Liver (tissue), 9 donors: ENCODE measurements around the gene SPG21. TPM values are rescaled to one million over a fixed set of nuclear protein-coding genes. Genes with fewer than 3 reads are reported as not detected.

ENCODE experiments used
- DNase-seq: peaks from one replicate; pipeline ENCODE4 v3.0.0-alpha.2; 2017; ENCODE audit warnings: low spot score
- H3K27ac ChIP-seq, 2 donors: one replicate each; pipeline ENCODE4 v1.7.0; 2013; ENCODE audit warnings: inconsistent platforms in 2 of 2, low read length in 2 of 2, control low read depth in 1 of 2, low read depth in 1 of 2, mild to moderate bottlenecking in 1 of 2
- H3K27me3 ChIP-seq, 4 donors: one replicate each; pipeline versions ENCODE4 v1.6.1 to v1.7.0; 2013; ENCODE audit warnings: low read length in 3 of 4, inconsistent platforms in 1 of 4, mild to moderate bottlenecking in 1 of 4, moderate library complexity in 1 of 4; ENCODE audit not compliant: control insufficient read depth in 4 of 4, insufficient read depth in 4 of 4
- H3K36me3 ChIP-seq, 4 donors: one replicate each; pipeline versions ENCODE4 v1.6.1 to v1.7.0; 2013; ENCODE audit warnings: low read length in 3 of 4, mild to moderate bottlenecking in 3 of 4, low read depth in 1 of 4, moderate library complexity in 1 of 4; ENCODE audit not compliant: control insufficient read depth in 4 of 4, insufficient read depth in 3 of 4
- H3K4me1 ChIP-seq, 4 donors: one replicate each; pipeline versions ENCODE4 v1.6.1 to v1.7.0; 2013; ENCODE audit warnings: low read length in 3 of 4, mild to moderate bottlenecking in 3 of 4, moderate library complexity in 1 of 4; ENCODE audit not compliant: control insufficient read depth in 4 of 4, insufficient read depth in 4 of 4
- H3K4me3 ChIP-seq, 3 donors: one replicate each; pipeline versions ENCODE4 v1.6.1 to v1.7.0; 2013; ENCODE audit warnings: low read length in 3 of 3, control low read depth in 1 of 3, low read depth in 1 of 3, mild to moderate bottlenecking in 1 of 3
- H3K9ac ChIP-seq, 2 donors: one replicate each; pipeline ENCODE4 v1.7.0; 2013; ENCODE audit warnings: low read length in 2 of 2, mild to moderate bottlenecking in 2 of 2, moderate library complexity in 2 of 2, control low read depth in 1 of 2, low read depth in 1 of 2
- H3K9me3 ChIP-seq, 4 donors: one replicate each; pipeline versions ENCODE4 v1.6.1 to v1.7.0; 2013; ENCODE audit warnings: low read length in 3 of 4; ENCODE audit not compliant: control insufficient read depth in 4 of 4
- EGR1 ChIP-seq, 2 donors: IDR thresholded peaks; 2 replicates each; pipeline ENCODE4 v1.6.1; 2016 to 2018; ENCODE audit warnings: antibody characterized with exemption in 2 of 2, low read depth in 2 of 2
- GABPA ChIP-seq, 2 donors: IDR thresholded peaks in 1 of 2; conservative IDR thresholded peaks in 1 of 2; 2 replicates each; pipeline ENCODE4 v1.6.1; 2016; ENCODE audit warnings: antibody characterized with exemption in 2 of 2, mild to moderate bottlenecking in 1 of 2, moderate library complexity in 1 of 2
- HNF4A ChIP-seq, 2 donors: conservative IDR thresholded peaks; 2 replicates each; pipeline ENCODE4 v1.6.1; 2016; ENCODE audit warnings: antibody characterized with exemption in 2 of 2, mild to moderate bottlenecking in 2 of 2
- JUND ChIP-seq, 2 donors: IDR thresholded peaks; 2 replicates each; pipeline ENCODE4 v1.6.1; 2016; ENCODE audit warnings: antibody characterized with exemption in 2 of 2
- NR2F2 ChIP-seq: IDR thresholded peaks from 2 replicates; pipeline ENCODE4 v1.6.1; 2016; ENCODE audit warnings: antibody characterized with exemption
- RAD21 ChIP-seq, 2 donors: IDR thresholded peaks; 2 replicates each; pipeline ENCODE4 v1.6.1; 2016; ENCODE audit warnings: antibody characterized with exemption in 2 of 2, mild to moderate bottlenecking in 2 of 2
- RXRA ChIP-seq, 2 donors: IDR thresholded peaks; 2 replicates each; pipeline ENCODE4 v1.6.1; 2017 to 2018; ENCODE audit warnings: antibody characterized with exemption in 2 of 2, mild to moderate bottlenecking in 1 of 2
- SP1 ChIP-seq: IDR thresholded peaks from 2 replicates; pipeline ENCODE4 v1.6.1; 2018; ENCODE audit warnings: antibody characterized with exemption, mild to moderate bottlenecking
- TAF1 ChIP-seq: conservative IDR thresholded peaks from 2 replicates; pipeline ENCODE4 v1.6.1; 2016; ENCODE audit warnings: antibody characterized with exemption, mild to moderate bottlenecking
- WGBS: extraction: QIAGEN DNeasy Blood & Tissue Kit; methylation state at CpG from one replicate; pipeline ENCODE4 v1.1.7; 2013; 5-methylcytosine and 5-hydroxymethylcytosine counted together
- polyA plus RNA-seq, 2 donors: library from polyadenylated mRNA; stranded (reverse) in 1 of 2; unstranded in 1 of 2; fragments of 200-250 nt in 1 of 2; fragments of >200 nt in 1 of 2; fragmentation: Nextera tagmentation in 1 of 2; extraction: Ambion mirVana in 1 of 2; gene quantifications; one replicate each; pipeline versions ENCODE4 v1.2.1 to v1.2.3, GENCODE V29; 2013 to 2015
- total RNA-seq, 2 donors: library from RNA; depleted of rRNA; stranded (reverse); fragments of >200 nt; gene quantifications; one replicate each; pipeline ENCODE4 v1.2.3, GENCODE V29; 2014
- TF ChIP-seq, protein P1 (sequence below): IDR thresholded peaks from 2 replicates; pipeline ENCODE4 v1.6.1; 2016; ENCODE audit warnings: antibody characterized with exemption
- TF ChIP-seq, protein P2 (sequence below): IDR thresholded peaks from 2 replicates; pipeline ENCODE4 v1.6.1; 2016; ENCODE audit warnings: antibody characterized with exemption, mild to moderate bottlenecking
- TF ChIP-seq, protein P3 (sequence below): IDR thresholded peaks from 2 replicates; pipeline ENCODE4 v1.6.1; 2016; ENCODE audit warnings: antibody characterized with exemption
- TF ChIP-seq, protein P4 (sequence below): fragments of 150-350 bp; IDR thresholded peaks from 2 replicates; pipeline ENCODE4 v1.5.1; 2017; ENCODE audit warnings: improper control_type of control experiment, low read depth, low read length; ENCODE audit not compliant: missing input control
- TF ChIP-seq, protein P5 (sequence below): IDR thresholded peaks from 2 replicates; pipeline ENCODE4 v1.6.1; 2016; ENCODE audit warnings: antibody characterized with exemption
- donor health status: healthy.
- donor health status: healthy.
- donor health status: healthy.
- donor health status: healthy.
- donor health status: healthy.

The SPG21 gene
- total and polyA plus RNA-seq, 4 donors, result 27.4 to 50.7 (median 41.2) TPM

DNA sequence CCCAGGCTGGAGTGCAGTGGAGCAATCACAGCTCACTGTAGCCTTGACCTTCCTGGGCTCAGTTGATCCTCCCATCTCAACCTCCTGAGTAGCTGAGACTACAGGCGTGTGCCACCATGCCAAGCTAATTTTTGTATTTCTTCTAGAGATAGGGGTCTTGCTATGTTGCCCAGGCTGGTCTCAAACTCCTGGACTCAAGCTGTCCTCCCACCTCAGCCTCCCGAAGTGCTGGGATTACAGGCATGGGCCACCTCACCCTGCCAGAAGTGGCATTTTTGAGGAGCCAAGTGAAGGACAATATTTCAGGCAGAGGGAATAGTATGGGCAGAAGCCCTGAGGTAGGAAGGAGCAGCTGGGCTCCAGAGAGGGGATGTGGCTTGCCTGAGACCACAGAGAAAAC is 73.3 kb downstream of the SPG21 start:
- H3K4me3 ChIP-seq, result no peak overlapping the region
- 91% methylated on average over 2 of the region's 2 CpGs for WGBS
- peaks cover 2 to 9% (median 3%) of the 10 kb centered on the region in 4 donors for H3K4me1 ChIP-seq
- TF ChIP-seq HNF4A (conservative IDR thresholded peaks at IDR 0.05) (no peak), TAF1 (no peak), SP1 (no peak), EGR1 (IDR thresholded peaks at IDR 0.05; ENCODE audit: low read depth in 2 of 2) (no peak), NR2F2 (no peak), GABPA (IDR thresholded peaks at IDR 0.05 in 1 of 2, conservative IDR thresholded peaks at IDR 0.05 in 1 of 2) (no peak)
- TF ChIP-seq, protein P1, sequence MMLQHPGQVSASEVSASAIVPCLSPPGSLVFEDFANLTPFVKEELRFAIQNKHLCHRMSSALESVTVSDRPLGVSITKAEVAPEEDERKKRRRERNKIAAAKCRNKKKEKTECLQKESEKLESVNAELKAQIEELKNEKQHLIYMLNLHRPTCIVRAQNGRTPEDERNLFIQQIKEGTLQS, result no peak
- TF ChIP-seq, protein P2, sequence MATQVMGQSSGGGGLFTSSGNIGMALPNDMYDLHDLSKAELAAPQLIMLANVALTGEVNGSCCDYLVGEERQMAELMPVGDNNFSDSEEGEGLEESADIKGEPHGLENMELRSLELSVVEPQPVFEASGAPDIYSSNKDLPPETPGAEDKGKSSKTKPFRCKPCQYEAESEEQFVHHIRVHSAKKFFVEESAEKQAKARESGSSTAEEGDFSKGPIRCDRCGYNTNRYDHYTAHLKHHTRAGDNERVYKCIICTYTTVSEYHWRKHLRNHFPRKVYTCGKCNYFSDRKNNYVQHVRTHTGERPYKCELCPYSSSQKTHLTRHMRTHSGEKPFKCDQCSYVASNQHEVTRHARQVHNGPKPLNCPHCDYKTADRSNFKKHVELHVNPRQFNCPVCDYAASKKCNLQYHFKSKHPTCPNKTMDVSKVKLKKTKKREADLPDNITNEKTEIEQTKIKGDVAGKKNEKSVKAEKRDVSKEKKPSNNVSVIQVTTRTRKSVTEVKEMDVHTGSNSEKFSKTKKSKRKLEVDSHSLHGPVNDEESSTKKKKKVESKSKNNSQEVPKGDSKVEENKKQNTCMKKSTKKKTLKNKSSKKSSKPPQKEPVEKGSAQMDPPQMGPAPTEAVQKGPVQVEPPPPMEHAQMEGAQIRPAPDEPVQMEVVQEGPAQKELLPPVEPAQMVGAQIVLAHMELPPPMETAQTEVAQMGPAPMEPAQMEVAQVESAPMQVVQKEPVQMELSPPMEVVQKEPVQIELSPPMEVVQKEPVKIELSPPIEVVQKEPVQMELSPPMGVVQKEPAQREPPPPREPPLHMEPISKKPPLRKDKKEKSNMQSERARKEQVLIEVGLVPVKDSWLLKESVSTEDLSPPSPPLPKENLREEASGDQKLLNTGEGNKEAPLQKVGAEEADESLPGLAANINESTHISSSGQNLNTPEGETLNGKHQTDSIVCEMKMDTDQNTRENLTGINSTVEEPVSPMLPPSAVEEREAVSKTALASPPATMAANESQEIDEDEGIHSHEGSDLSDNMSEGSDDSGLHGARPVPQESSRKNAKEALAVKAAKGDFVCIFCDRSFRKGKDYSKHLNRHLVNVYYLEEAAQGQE, result no peak
- TF ChIP-seq, protein P3, sequence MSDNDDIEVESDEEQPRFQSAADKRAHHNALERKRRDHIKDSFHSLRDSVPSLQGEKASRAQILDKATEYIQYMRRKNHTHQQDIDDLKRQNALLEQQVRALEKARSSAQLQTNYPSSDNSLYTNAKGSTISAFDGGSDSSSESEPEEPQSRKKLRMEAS, result no peak
- H3K9me3 ChIP-seq, result no peaks in the 10 kb centered on the region
- no peaks in the 10 kb centered on the region for H3K36me3 ChIP-seq
- H3K27ac ChIP-seq, result no peak overlapping the region
- DNase-seq, result no peak
- H3K27me3 ChIP-seq, result no peaks in the 10 kb centered on the region
- H3K9ac ChIP-seq, result no peak overlapping the region

DNA sequence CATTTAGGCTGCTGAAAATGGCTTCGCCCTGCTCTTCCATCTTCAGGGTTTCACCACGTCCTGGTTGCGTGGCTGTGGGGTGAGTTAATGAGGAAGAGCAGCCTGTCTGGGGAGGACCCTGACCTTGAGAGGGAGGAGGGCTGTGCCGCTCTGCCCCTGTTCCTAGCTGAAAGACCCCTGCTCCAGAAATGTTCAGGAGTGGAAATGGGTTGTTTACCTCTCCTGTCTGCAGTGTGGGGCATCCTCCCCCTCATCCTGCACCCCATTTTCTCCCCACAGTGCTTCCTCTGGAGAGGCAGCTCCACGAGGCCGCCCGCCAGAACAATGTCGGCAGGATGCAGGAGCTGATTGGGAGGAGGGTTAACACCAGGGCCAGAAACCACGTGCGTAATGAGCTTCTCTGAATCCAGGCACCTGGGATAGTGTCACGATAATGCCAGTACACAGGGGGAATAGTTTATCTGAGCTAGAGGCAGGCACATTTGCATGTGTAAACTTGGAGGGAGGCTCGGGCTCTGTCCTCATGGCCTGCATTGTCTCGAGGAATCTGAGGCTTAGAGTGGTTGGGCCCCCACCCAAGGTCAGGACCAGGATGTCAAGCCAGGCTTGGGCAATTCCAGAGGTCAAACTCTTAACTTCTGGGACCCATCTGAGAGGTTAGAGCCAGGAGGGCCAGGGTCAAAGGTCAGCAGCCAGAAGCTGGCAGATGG is 74.0 kb downstream of the SPG21 start:
- no peak overlapping the region for H3K9ac ChIP-seq
- H3K27me3 ChIP-seq, result no peaks in the 10 kb centered on the region
- TF ChIP-seq, protein P4, sequence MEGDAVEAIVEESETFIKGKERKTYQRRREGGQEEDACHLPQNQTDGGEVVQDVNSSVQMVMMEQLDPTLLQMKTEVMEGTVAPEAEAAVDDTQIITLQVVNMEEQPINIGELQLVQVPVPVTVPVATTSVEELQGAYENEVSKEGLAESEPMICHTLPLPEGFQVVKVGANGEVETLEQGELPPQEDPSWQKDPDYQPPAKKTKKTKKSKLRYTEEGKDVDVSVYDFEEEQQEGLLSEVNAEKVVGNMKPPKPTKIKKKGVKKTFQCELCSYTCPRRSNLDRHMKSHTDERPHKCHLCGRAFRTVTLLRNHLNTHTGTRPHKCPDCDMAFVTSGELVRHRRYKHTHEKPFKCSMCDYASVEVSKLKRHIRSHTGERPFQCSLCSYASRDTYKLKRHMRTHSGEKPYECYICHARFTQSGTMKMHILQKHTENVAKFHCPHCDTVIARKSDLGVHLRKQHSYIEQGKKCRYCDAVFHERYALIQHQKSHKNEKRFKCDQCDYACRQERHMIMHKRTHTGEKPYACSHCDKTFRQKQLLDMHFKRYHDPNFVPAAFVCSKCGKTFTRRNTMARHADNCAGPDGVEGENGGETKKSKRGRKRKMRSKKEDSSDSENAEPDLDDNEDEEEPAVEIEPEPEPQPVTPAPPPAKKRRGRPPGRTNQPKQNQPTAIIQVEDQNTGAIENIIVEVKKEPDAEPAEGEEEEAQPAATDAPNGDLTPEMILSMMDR, result no peak
- TF ChIP-seq, protein P5, sequence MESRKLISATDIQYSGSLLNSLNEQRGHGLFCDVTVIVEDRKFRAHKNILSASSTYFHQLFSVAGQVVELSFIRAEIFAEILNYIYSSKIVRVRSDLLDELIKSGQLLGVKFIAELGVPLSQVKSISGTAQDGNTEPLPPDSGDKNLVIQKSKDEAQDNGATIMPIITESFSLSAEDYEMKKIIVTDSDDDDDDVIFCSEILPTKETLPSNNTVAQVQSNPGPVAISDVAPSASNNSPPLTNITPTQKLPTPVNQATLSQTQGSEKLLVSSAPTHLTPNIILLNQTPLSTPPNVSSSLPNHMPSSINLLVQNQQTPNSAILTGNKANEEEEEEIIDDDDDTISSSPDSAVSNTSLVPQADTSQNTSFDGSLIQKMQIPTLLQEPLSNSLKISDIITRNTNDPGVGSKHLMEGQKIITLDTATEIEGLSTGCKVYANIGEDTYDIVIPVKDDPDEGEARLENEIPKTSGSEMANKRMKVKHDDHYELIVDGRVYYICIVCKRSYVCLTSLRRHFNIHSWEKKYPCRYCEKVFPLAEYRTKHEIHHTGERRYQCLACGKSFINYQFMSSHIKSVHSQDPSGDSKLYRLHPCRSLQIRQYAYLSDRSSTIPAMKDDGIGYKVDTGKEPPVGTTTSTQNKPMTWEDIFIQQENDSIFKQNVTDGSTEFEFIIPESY, result no peak
- no peak for TF ChIP-seq RAD21 (IDR thresholded peaks at IDR 0.05)
- no peak for TF ChIP-seq HNF4A (conservative IDR thresholded peaks at IDR 0.05)
- TF ChIP-seq TAF1, result no peak
- no peak for TF ChIP-seq RXRA (IDR thresholded peaks at IDR 0.05)
- no peak for TF ChIP-seq JUND (IDR thresholded peaks at IDR 0.05)
- TF ChIP-seq GABPA (IDR thresholded peaks at IDR 0.05 in 1 of 2, conservative IDR thresholded peaks at IDR 0.05 in 1 of 2), result no peak
- no peak for DNase-seq
- H3K36me3 ChIP-seq, result no peaks in the 10 kb centered on the region
- 72% methylated on average over 13 of the region's 13 CpGs for WGBS
- H3K4me1 ChIP-seq, result peaks cover 3 to 12% (median 4%) of the 10 kb centered on the region in 4 donors
- H3K4me3 ChIP-seq, result no peak overlapping the region
- no peaks in the 10 kb centered on the region for H3K9me3 ChIP-seq
- no peak overlapping the region for H3K27ac ChIP-seq

Other genes starting within 250 kb of the SPG21 start
- gene RBPMS2, start 214.3 kb downstream of the SPG21 start, total RNA-seq, result under 1 TPM; 0.42 to 0.50 TPM
- 1 to 10 TPM; 4.3 to 7.9 TPM for gene RBPMS2, start 214.3 kb downstream of the SPG21 start, polyA plus RNA-seq
- gene PIF1, start 164.3 kb downstream of the SPG21 start, total RNA-seq, result 1 to 10 TPM in 1 of 2 donors, under 1 TPM in 1; 0.42 to 7.3 TPM
- gene PIF1, start 164.3 kb downstream of the SPG21 start, polyA plus RNA-seq, result under 1 TPM; 0.61 to 0.67 TPM
- 10 to 100 TPM; 10.2 to 11.3 TPM for gene PLEKHO2, start 148.0 kb downstream of the SPG21 start, total RNA-seq
- 1 to 10 TPM; 2.0 to 6.9 TPM for gene PLEKHO2, start 148.0 kb downstream of the SPG21 start, polyA plus RNA-seq
- gene ANKDD1A, start 78.0 kb downstream of the SPG21 start, total RNA-seq, result 1 to 10 TPM in 1 of 2 donors, under 1 TPM in 1; 0.65 to 1.0 TPM
- gene ANKDD1A, start 78.0 kb downstream of the SPG21 start, polyA plus RNA-seq, result under 1 TPM; 0.32 to 0.53 TPM
- gene MTFMT, start 39.7 kb upstream of the SPG21 start, total RNA-seq, result 10 to 100 TPM in 1 of 2 donors, 1 to 10 TPM in 1; 6.8 to 14.7 TPM
- 1 to 10 TPM; 8.1 to 8.7 TPM for gene MTFMT, start 39.7 kb upstream of the SPG21 start, polyA plus RNA-seq
- gene SLC51B, start 55.5 kb upstream of the SPG21 start, total RNA-seq, result 1 to 10 TPM in 1 of 2 donors, under 1 TPM in 1; 0.25 to 2.1 TPM
- 1 to 10 TPM in 1 of 2 donors, under 1 TPM in 1; 0.33 to 1.9 TPM for gene SLC51B, start 55.5 kb upstream of the SPG21 start, polyA plus RNA-seq
- gene RASL12, start 78.1 kb upstream of the SPG21 start, total RNA-seq, result under 1 TPM; 0.70 to 0.92 TPM
- under 1 TPM; 0.50 to 0.57 TPM for gene RASL12, start 78.1 kb upstream of the SPG21 start, polyA plus RNA-seq
- gene KBTBD13, start 86.8 kb upstream of the SPG21 start, total RNA-seq, result not detected
- gene KBTBD13, start 86.8 kb upstream of the SPG21 start, polyA plus RNA-seq, result not detected
- gene UBAP1L, start 125.3 kb upstream of the SPG21 start, total RNA-seq, result 1 to 10 TPM in 1 of 2 donors, under 1 TPM in 1; 0.79 to 6.9 TPM
- 1 to 10 TPM in 1 of 2 donors, under 1 TPM in 1; 0.57 to 1.0 TPM for gene UBAP1L, start 125.3 kb upstream of the SPG21 start, polyA plus RNA-seq
- gene PDCD7, start 143.9 kb upstream of the SPG21 start, total RNA-seq, result 1 to 10 TPM; 8.5 to 9.5 TPM
- 1 to 10 TPM; 3.0 to 4.9 TPM for gene PDCD7, start 143.9 kb upstream of the SPG21 start, polyA plus RNA-seq
- gene CLPX, start 195.4 kb upstream of the SPG21 start, total RNA-seq, result 10 to 100 TPM; 39.0 to 79.4 TPM
- gene CLPX, start 195.4 kb upstream of the SPG21 start, polyA plus RNA-seq, result 10 to 100 TPM; 24.8 to 43.1 TPM
- 1 to 10 TPM in 1 of 2 donors, under 1 TPM in 1; 0.28 to 2.6 TPM for gene CILP, start 221.6 kb upstream of the SPG21 start, total RNA-seq
- gene CILP, start 221.6 kb upstream of the SPG21 start, polyA plus RNA-seq, result under 1 TPM; 0.36 to 0.52 TPM